GM11168 (cell line): ENCODE data around the gene FRS3.

ENCODE experiments used
- in situ Hi-C: fragments of 300-500 bp; cut with MboI; formaldehyde crosslinking; loops from one replicate; pipeline ENCODE4 v1.12.0; 2022; ENCODE audit warnings: low sequenced_read_pairs; ENCODE audit not compliant: unreplicated experiment

FRS3 gene

GRCh38 chr6:41747256-41748101, 32.2 kb downstream of the FRS3 start, which contains the start of gene PGC:
TSS of gene PGC (minus strand) at chr6:41747397. CDS start at chr6:41747334, 63 bp downstream.
- in situ Hi-C loops = no loop called here

DNA sequence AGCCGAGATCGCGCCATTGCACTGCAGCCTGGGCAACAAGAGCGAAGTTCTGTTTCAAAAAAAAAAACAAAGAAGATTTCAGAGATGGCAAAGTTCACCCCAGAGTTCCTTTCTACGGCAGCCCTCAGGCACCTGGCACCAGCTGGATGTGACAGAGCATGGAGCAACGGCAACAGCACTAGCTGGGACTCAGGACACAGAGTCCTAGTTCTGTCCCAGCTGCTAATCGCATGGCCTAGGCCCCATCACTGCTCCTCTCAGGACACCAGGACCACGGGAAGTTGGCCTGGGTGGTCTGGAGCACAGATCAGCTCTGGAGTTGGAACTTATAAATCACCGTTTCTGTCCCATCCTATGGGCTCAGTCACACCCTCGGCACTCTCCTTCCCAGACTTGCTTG, 33.6 kb downstream of the FRS3 start:
- in situ Hi-C loops = no loop called here

- in situ Hi-C loops = no loop called here
Measured at GRCh38 chr6:41744236-41744787, 35.4 kb downstream of the FRS3 start.

GRCh38 chr6:41743406-41744235, 36.1 kb downstream of the FRS3 start:
- in situ Hi-C loops = no loop called here

DNA sequence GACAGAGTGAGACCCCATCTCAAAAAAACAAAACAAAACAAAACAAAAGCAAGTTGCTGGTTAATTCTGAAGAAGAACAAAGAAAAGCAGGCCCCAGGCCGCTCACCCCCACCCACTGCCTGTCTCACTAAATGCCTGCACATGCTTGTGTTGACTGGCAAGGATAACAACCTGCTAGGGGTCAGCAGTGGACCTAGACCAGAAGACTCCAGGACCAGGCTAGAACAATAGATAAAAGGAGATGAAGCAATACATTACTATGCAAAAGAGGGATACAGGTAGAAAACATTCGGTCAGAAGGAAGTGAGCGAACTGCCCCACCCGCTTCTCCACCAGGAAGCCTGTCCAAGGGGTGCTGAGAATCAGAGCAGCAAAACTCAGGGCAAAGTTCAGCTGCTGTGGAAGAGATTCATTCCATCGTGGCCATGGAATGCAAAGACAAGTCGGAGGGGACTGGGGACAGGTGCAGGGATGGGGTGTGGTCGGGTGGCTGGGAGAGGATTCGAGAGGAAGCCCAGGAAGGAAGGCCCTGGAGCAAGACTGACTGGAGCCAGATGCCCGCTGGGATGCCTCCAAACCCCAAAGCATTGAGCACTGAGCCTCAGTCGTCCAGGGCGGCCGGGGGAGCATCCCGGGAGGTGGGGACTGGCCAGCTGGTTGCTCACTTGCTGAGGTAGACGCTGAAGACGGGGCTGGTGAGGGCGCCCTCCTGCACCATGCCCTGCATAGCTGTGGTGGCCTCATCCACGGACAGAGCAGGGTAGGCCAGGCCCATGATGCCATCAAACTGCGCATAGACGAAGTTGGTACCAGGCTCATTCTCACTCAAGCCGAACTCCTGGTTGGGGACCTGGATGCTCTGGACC, 37.8 kb downstream of the FRS3 start:
- in situ Hi-C loops = no loop called here

GRCh38 chr6:41740366-41741162, 39.1 kb downstream of the FRS3 start:
- in situ Hi-C loops = no loop called here

- in situ Hi-C loops = no loop called here
Measured at GRCh38 chr6:41739041-41739440, 40.7 kb downstream of the FRS3 start.

GRCh38 chr6:41737591-41738130, 42.0 kb downstream of the FRS3 start:
- in situ Hi-C loops = no loop called here

DNA sequence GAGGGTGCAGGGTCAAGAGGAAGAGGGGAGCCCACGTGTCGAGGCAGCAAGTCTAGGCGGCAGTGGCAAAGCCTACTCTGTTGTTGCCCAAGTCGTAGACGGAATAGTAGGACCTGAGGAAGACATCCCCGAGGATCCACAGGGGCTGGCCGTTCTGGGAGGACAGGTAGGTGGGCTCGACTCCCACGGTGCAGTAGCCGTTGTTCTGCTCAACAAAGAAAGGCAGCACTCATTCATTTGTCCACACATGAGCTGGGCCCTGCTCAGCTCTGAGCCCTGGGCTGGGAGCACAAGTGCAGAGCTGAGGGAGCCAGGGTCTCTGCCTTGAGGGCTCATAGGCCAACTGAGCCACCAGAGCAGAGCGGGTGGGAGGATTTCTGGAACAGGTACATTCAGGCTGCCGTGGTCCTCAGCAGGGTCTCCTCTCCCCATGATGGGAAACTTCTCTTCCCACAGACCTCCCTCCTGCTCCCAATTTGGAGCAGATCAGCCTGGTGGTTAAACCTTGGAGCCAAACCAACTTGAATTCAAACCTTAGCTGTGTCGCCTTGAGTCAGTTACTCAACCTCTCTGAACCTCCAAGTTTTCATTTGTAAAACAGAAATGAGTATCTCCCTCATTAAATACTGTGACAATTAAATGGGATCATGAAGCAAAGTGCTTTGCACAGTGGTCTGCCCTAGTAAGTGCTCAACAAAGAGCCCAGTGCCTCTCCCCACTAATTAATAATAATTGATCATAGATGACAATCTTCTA, 42.7 kb downstream of the FRS3 start:
- in situ Hi-C loops = no loop called here

DNA sequence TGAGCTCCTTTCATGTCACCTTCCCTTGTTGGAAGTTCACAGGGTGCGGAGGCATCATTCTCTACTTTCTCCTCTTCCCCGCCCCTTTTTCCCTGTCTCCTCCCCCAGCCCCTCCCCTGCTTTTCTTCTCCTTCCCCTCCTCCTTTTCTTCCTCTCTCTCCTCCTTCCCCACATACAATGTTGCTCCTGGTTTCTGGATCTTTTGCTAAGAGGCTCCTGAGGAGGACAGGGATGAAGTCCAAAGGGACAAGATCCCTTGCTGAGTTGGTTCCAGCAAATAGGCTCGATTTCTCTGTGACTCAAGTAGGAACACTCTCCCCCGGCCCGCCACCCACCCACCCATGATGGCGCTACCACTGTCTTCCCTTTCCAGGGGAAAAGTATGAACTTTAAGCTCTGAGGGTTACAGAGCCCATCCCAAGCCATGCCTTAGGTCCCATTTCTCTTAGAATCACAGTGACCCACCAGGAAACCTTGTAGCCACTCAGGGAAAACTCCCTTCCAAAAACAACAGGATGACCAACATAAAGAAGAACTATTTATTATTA, 43.4 kb downstream of the FRS3 start:
- in situ Hi-C loops = no loop called here

GRCh38 chr6:41735427-41736185, 44.1 kb downstream of the FRS3 start, which contains the start of gene TFEB:
TSS of gene TFEB (minus strand) at chr6:41735608. CDS start at chr6:41691213, 44,395 bp downstream.
- in situ Hi-C loops = no loop called here

DNA sequence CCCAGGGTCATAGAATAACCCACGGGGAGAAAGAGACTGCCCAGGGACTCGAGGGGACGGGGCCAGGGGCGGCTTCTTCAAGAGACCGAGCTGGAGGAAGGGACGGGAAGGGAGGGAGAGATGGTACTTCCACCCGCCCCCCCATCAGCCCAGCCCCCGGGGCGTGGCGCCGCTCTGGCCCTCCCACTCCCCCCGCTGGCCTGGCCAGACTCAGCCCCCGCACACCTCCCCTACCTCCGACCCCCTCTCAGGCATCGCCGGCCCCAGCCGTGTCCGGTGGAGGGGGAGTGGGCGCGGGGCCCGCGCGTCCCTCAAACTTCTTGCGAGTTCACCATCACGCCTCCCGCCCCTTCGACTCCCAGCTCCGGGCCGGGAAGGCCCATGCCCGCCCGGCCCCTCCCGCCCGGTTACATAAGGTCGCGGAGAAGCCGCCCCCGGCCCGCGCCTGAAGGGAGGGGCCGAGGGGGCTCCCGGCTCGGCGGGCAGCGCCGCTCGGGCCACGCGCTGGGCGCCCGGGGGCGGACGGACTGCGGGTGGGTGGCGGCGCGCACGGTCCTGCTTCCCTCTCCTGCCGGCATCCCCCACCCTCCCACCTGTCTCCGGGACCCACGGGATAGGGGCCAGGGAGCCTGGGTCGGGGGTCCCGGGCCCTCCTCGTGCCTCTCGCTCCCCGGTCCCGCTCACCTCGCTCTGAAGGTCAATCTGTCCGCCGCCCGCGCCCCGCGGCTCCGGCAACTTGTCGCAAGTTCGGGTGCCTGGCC, 44.9 kb downstream of the FRS3 start:
- in situ Hi-C loops = no loop called here

DNA sequence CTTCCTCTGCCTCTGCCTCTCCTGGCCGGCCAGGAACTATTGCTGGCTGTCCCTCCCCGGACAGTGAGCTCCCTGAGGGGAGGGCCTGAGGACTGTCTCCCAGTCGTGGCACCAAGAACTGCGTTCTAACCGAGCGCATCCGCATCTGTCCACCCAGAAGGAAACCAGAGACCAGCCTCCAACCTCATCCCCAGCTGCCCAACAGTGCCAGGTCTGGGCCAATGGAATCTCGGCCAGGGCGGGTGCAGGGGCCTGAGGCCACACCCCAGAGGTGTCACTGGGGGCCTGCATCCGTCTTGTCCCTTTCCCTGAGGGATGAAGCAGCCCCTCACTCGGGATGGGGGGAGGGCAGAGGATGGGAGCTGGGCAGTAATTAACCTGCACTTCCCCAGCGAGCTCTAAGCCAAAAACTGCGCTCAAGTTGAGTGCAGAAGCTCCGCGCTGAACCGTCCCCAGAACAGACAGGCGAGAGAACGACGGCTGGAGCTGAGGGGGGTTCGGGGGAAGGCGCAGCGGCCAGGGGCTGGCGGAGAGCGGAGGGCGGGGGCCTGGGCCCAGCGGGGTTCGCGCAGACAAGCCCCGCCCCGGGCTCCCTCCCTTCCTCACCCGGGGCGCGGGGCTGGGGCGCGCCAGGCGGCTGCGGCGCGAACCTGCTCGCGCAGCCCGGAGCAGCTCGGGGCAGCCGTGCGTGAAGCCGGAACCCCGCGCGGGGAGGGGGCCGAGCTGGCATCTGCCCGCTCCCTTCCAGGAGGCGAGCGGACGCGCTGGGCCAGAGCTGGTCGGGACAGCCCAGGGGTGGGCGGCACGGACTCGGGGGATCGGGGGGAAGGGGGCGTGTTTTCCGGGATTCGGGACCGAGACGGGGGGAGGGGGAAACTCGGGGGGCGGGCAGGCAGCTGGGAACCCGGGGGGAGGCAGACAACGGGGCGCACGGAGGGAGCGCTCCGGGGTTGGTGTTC, 45.7 kb downstream of the FRS3 start:
- in situ Hi-C loops = no loop called here

GRCh38 chr6:41733360-41733706, 46.4 kb downstream of the FRS3 start:
- in situ Hi-C loops = no loop called here

DNA sequence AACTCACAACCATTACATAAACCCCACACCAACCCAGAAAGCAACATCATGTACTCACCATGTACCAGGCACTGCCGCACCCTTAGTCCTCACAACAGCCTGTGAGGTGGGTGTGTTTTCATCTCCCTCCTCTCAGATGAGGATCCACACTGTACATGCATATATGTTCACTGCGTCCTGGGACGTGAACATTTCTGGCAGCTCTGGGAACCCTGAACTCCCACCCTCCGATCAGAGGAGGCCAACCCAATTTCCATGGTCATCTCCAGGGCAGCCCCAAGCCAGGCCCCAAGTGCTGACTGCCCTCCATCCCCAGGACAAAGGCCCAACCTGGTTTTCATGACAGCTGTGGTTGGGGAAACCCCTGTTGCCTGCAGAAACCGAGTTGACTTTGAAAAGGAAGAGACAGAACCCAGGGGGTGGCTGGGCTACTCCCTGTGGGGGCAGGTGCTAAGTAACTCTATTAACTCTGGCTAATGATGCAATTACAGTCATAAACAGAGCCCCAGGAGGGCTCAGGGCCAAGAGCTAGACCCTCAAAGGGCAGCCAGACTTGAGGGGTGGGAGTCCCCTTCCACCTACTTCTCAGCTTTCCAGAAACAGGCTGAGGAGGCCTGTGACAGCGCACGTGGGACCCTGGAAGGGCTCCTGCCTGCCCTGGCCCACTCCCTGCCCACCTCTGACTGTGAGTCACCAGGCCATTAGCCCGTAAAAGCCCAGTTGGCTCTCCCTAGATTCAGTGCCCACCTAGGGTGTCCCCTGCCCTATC, 46.9 kb downstream of the FRS3 start:
- in situ Hi-C loops = no loop called here
